RWPE2 (cell line): Measurements from ENCODE around the gene SIGLEC1.

Experiments used
- ATAC-seq: fragments of 200-7000 bp; cut with Tn5 transposase; 3 replicates; pipeline ENCODE4 v1.9.1; 2021; ENCODE audit warnings: low read depth
- DNase-seq: peaks from one replicate; pipeline ENCODE4 v3.0.0-alpha.2; 2020; ENCODE audit warnings: low spot score
- H3K27ac ChIP-seq: fragments of 450-650 bp; 2 replicates; pipeline ENCODE4 v1.5.1; 2017; ENCODE audit warnings: mild to moderate bottlenecking; ENCODE audit not compliant: poor library complexity, severe bottlenecking
- H3K27me3 ChIP-seq: fragments of 250-450 bp; sonication (Bioruptor Pico); 2 replicates; pipeline ENCODE4 v1.5.1; 2021; ENCODE audit warnings: mild to moderate bottlenecking, moderate library complexity; ENCODE audit not compliant: insufficient read depth, poor library complexity, severe bottlenecking
- H3K36me3 ChIP-seq: fragments of 250-450 bp; sonication (Bioruptor Pico); 2 replicates; pipeline ENCODE4 v1.5.1; 2020; ENCODE audit warnings: low read depth, mild to moderate bottlenecking, moderate library complexity
- H3K4me1 ChIP-seq: fragments of 250-450 bp; sonication (Bioruptor Pico); 2 replicates; pipeline ENCODE4 v1.5.1; 2021; ENCODE audit warnings: mild to moderate bottlenecking, moderate library complexity; ENCODE audit not compliant: insufficient read depth, poor library complexity, severe bottlenecking
- H3K4me3 ChIP-seq: fragments of 250-450 bp; sonication (Bioruptor Pico); 2 replicates; pipeline ENCODE4 v1.5.1; 2021; ENCODE audit warnings: mild to moderate bottlenecking, moderate library complexity; ENCODE audit not compliant: severe bottlenecking
- H3K9me3 ChIP-seq: fragments of 250-450 bp; sonication (Bioruptor Pico); 2 replicates; pipeline ENCODE4 v1.5.1; 2021; ENCODE audit warnings: mild to moderate bottlenecking, moderate library complexity; ENCODE audit not compliant: severe bottlenecking
- TF ChIP-seq, protein P1 (sequence below): fragments of 450-650 bp; IDR thresholded peaks from one replicate; pipeline ENCODE4 v1.5.1; 2017; ENCODE audit warnings: mild to moderate bottlenecking, moderate library complexity; ENCODE audit not compliant: poor library complexity, severe bottlenecking

SIGLEC1 gene

GRCh38 chr20:3678198-3678597 is 34.2 kb downstream of the SIGLEC1 start:
- Histone ChIP-seq H3K4me3 (no peak overlapping the region), H3K27me3 (peaks cover 47% of the 10 kb centered on the region), H3K9me3 (no peaks in the 10 kb centered on the region), H3K4me1 (no peaks in the 10 kb centered on the region), H3K27ac (no peak overlapping the region), H3K36me3 (no peaks in the 10 kb centered on the region)
- ATAC-seq, result no peak
- DNase-seq, result no peak
- TF ChIP-seq, protein P1, sequence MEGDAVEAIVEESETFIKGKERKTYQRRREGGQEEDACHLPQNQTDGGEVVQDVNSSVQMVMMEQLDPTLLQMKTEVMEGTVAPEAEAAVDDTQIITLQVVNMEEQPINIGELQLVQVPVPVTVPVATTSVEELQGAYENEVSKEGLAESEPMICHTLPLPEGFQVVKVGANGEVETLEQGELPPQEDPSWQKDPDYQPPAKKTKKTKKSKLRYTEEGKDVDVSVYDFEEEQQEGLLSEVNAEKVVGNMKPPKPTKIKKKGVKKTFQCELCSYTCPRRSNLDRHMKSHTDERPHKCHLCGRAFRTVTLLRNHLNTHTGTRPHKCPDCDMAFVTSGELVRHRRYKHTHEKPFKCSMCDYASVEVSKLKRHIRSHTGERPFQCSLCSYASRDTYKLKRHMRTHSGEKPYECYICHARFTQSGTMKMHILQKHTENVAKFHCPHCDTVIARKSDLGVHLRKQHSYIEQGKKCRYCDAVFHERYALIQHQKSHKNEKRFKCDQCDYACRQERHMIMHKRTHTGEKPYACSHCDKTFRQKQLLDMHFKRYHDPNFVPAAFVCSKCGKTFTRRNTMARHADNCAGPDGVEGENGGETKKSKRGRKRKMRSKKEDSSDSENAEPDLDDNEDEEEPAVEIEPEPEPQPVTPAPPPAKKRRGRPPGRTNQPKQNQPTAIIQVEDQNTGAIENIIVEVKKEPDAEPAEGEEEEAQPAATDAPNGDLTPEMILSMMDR, result no peak

DNA sequence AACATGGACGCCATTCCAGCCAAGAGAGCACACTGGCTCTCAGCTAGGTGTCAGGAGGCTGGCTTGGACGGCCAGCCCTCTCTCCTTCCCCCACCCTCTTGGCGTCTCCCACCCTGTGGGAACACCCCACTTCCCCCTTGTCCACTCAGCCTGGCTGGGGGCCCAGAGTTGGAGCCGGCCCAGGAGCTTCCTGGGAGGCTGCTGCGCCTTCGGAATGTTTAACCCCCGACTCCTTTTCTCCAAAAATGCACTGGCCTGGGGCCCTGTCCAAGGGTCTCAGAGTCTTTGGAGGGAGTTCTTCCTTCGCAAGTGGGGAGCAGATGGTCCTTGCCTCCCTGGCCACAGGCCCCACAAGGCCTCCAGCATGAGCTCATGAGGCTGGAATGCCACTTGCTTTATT is 34.7 kb downstream of the SIGLEC1 start:
- H3K4me3 ChIP-seq, result no peak overlapping the region
- no peaks in the 10 kb centered on the region for H3K36me3 ChIP-seq
- ATAC-seq, result no peak

DNA sequence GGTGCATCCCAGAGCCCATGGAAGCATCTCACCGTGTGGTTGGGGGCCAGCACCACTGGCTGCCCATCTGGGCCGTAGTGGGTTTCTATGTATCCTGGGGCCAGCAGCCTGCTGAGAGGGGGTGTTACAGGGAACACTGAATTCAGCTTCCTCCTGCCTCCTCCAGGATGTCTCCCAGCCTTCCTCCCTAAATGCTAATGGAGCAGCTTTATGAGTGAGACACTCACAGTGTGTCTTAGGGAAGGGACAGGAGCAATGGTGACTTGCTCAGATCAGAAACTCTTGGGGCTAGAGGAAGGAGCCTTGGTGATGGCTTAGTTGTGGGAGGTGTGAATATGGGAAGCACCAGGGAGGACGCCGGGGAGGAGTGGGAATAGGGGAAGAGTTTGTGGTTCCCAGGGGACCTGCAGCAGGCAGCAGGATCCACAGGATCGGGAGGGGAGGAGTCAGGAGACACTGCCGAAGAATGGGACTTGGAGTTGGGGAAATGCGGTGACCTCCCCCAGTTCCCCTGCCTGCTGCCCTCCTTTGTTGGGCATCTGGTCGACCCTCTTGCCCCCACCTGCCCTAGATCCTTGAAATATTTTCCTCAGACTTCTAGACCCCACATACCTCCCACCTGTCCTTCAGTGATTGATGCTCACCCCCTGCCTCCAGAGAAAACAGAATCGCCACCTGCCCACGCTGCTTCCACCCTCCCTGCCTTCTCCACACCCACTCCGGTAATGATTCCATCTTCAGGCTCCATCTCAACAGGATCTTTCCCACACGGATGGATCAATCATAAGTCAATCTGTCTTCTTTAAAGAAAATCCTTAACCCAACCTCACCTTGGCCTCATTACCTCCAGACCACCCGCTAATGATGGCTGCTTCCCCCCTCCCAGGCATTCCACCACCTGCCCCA is 37.2 kb downstream of the SIGLEC1 start:
- Histone ChIP-seq H3K36me3 (no peaks in the 10 kb centered on the region), H3K27ac (no peak overlapping the region), H3K9me3 (no peaks in the 10 kb centered on the region), H3K4me1 (no peaks in the 10 kb centered on the region), H3K4me3 (no peak overlapping the region), H3K27me3 (peaks cover 53% of the 10 kb centered on the region)
- TF ChIP-seq, protein P1, result no peak
- DNase-seq, result peak; percentile 39
- ATAC-seq, result no peak

More for the DNA sequence above, 34.7 kb downstream of the SIGLEC1 start:
- Histone ChIP-seq H3K4me1 (no peaks in the 10 kb centered on the region), H3K27ac (no peak overlapping the region), H3K27me3 (peaks cover 52% of the 10 kb centered on the region), H3K9me3 (no peaks in the 10 kb centered on the region)
- TF ChIP-seq, protein P1, result no peak
- peak; percentile 54 for DNase-seq

DNA sequence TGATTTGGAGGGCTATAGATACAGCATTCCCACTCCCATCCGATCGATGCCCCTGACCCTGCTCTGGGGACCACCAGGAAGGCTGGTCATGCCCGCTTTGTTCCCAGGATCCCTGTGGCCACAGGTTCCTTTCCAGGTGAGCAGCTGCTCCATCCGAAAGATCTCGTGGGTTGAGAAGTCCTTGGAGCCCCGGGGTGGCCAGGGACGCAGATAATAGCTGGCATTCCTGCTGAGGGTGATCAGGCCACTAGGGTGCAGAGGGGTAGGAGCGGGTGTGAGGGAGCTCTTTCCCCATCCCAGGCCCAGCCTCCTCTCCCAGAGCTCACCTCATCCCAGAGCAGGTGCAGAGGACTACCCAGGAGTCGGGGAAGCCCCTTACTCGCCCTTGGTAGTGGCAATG is 38.0 kb downstream of the SIGLEC1 start:
- peak; percentile 35 for DNase-seq
- TF ChIP-seq, protein P1, result no peak
- Histone ChIP-seq H3K27me3 (peaks cover 53% of the 10 kb centered on the region), H3K9me3 (no peaks in the 10 kb centered on the region), H3K4me1 (no peaks in the 10 kb centered on the region), H3K36me3 (no peaks in the 10 kb centered on the region), H3K4me3 (no peak overlapping the region), H3K27ac (no peak overlapping the region)
- no peak; the same call in 2 of the 3 replicates for ATAC-seq
